GM12864 (cell line): Measurements from ENCODE around the gene TMF1.

Experiments used
- DNase-seq: peaks from one replicate; pipeline ENCODE4 v3.0.0-alpha.2; 2011; ENCODE audit warnings: low read depth
- H3K4me3 ChIP-seq: 2 replicates; pipeline ENCODE4 v1.5.1; 2011; ENCODE audit warnings: mild to moderate bottlenecking, low read depth, low read length, control low read depth
- TF ChIP-seq, protein P1 (sequence below): IDR thresholded peaks from 2 replicates; pipeline ENCODE4 v1.5.1; 2011; ENCODE audit warnings: low read depth, mild to moderate bottlenecking, moderate library complexity, low read length, control low read depth, inconsistent platforms; ENCODE audit errors: missing control alignments

TMF1 gene

DNA sequence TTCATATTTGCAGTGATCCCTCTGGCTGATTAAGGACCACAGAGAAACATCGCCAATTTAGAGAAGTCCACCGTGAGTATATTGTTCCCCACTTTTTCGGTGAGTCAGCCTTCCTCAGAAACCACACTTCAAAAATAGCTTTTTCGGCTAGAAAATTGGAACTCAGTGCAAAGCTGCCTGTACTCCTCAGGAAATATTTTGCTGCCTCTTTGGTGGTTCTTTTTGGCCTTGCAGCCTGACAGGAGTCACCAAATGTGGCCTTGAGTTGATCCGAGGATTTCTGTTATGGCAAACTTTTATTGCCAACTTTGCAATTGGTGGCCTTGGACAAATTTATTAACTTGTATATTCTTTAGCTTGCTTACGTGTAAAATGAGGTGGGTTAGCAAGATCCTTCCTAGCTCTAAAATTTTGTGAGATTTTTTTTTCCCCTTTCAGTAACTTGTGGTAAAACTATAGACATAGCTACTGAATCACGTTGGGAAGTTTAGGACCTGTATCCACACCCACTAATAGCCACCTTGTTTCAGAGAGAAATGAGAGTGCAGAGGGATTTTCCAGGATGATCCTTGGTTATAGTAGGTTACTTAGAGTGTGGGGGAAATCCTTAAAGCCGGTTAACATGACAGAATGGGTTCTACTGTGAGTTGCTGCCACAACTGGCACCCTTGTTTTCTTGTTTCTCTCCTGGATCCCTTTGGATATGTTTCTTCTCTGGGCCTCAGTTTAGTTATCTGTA lies 42.5 kb upstream of the TMF1 start:
- H3K4me3 ChIP-seq = no peak overlapping the region
- TF ChIP-seq, protein P1, sequence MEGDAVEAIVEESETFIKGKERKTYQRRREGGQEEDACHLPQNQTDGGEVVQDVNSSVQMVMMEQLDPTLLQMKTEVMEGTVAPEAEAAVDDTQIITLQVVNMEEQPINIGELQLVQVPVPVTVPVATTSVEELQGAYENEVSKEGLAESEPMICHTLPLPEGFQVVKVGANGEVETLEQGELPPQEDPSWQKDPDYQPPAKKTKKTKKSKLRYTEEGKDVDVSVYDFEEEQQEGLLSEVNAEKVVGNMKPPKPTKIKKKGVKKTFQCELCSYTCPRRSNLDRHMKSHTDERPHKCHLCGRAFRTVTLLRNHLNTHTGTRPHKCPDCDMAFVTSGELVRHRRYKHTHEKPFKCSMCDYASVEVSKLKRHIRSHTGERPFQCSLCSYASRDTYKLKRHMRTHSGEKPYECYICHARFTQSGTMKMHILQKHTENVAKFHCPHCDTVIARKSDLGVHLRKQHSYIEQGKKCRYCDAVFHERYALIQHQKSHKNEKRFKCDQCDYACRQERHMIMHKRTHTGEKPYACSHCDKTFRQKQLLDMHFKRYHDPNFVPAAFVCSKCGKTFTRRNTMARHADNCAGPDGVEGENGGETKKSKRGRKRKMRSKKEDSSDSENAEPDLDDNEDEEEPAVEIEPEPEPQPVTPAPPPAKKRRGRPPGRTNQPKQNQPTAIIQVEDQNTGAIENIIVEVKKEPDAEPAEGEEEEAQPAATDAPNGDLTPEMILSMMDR = no peak
- DNase-seq = no peak

- TF ChIP-seq, protein P1 = no peak
- peak overlapping the region; percentile 14 for H3K4me3 ChIP-seq
- DNase-seq = no peak
Measured at GRCh38 chr3:69092030-69092516, 39.9 kb upstream of the TMF1 start.

GRCh38 chr3:69091389-69092029 lies 39.4 kb upstream of the TMF1 start:
- peak overlapping the region; percentile 34 for H3K4me3 ChIP-seq
- DNase-seq = no peak
- TF ChIP-seq, protein P1 = no peak

DNA sequence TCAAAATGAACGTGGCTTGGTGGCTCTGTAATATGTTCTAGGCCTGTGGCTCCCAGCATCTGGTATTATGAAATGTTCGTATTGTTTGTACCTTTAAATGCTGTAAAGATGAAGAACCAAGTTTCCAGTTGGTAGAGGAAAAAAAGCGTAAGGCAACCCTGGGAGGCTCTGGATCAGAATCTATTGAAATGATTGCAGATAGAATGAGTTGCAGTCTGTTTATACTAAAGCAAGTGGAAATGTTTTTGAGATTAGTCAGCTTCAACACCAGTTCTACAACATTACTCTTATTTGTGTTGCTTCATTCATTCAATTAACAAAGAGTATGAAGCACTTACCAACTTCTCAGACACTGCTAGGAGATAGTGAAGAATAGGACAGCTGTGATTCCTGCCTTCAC lies 37.9 kb upstream of the TMF1 start:
- H3K4me3 ChIP-seq = no peak overlapping the region
- DNase-seq = no peak
- TF ChIP-seq, protein P1 = no peak

GRCh38 chr3:69088063-69088462 lies 35.9 kb upstream of the TMF1 start:
- DNase-seq = no peak
- peak overlapping the region; percentile 40 for H3K4me3 ChIP-seq
- TF ChIP-seq, protein P1 = no peak

DNA sequence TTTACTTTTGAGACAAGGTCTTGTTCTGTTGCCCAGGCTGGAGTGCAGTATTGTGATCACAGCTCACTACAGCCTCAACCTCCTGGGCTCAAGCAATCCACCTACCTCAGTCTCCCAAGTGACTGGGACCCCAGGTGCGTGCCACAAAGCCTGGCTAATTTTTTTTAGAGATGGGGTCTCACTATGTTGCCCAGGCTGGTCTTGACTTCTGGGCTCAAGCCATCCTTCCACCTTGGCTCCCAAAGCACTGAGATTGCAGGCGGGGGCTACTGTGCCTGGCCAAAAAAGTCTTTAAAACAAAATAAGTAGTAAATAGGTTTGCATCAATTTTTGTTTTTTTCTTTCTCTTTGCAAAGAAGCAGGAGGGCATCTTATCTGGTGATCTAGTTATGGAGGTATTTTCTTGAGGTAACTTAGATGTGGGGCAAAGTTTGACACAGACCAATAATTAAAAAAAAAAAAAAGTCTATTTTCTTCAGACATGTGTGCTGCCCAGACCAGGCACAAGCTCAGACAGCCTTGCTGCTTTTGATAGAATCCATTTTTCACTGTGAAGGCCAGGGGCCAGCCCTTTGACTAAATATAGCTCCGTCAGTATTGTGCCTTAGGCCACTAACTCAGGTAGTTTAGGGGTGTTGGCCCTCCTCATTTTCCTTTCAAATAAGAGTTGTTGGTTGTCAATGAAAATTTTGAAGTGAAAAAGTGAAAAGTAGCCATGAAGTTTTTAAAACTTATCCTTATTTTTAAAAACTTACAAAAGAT lies 35.1 kb upstream of the TMF1 start:
- no peak for DNase-seq
- TF ChIP-seq, protein P1 = no peak

More for the DNA sequence above, 35.1 kb upstream of the TMF1 start:
- H3K4me3 ChIP-seq = peak overlapping the region; percentile 75
